ENCODE results near the gene RANBP3L. TPM values are rescaled to one million over a fixed set of nuclear protein-coding genes. Genes with fewer than 3 reads are reported as not detected.

RANBP3L gene
- total RNA-seq, 1 donor from 2014 or later = 7.1 TPM

GRCh38 chr5:36277521-36278176, 24.1 kb downstream of the RANBP3L start:
- ATAC-seq (no peak), DNase-seq (no peak)
- no peaks in the 10 kb centered on the region for H3K27me3 ChIP-seq
- intact Hi-C loops (cut with DNase I) = no loop called here
- no peak overlapping the region for H3K27ac ChIP-seq
- no peak for TF ChIP-seq CTCF (IDR thresholded peaks at IDR 0.05)
- H3K4me1 ChIP-seq = peaks cover 7% of the 10 kb centered on the region
- no peak overlapping the region for H3K4me3 ChIP-seq
- no peaks in the 10 kb centered on the region for H3K9me3 ChIP-seq
- no peaks in the 10 kb centered on the region for H3K36me3 ChIP-seq

GRCh38 chr5:36276864-36277263, 24.8 kb downstream of the RANBP3L start:
- Histone ChIP-seq H3K4me1 (peaks cover 7% of the 10 kb centered on the region), H3K9me3 (no peaks in the 10 kb centered on the region), H3K27ac (no peak overlapping the region), H3K36me3 (no peaks in the 10 kb centered on the region), H3K4me3 (no peak overlapping the region), H3K27me3 (no peaks in the 10 kb centered on the region)
- DNase-seq = no peak
- intact Hi-C loops (cut with DNase I) = no loop called here
- no peak for TF ChIP-seq CTCF (IDR thresholded peaks at IDR 0.05)
- ATAC-seq = peak; percentile 31

- intact Hi-C loops (cut with DNase I) = no loop called here
- Histone ChIP-seq H3K36me3 (no peaks in the 10 kb centered on the region), H3K4me3 (no peak overlapping the region), H3K9me3 (no peaks in the 10 kb centered on the region), H3K27ac (peak overlapping the region; percentile 33), H3K27me3 (no peaks in the 10 kb centered on the region), H3K4me1 (peaks cover 7% of the 10 kb centered on the region)
- DNase-seq (no peak), ATAC-seq (peak; percentile 64)
- TF ChIP-seq CTCF (IDR thresholded peaks at IDR 0.05) = no peak
Observed at GRCh38 chr5:36273809-36274526, 27.7 kb downstream of the RANBP3L start.

- Histone ChIP-seq H3K27me3 (no peaks in the 10 kb centered on the region), H3K4me3 (no peak overlapping the region), H3K4me1 (peaks cover 7% of the 10 kb centered on the region), H3K36me3 (no peaks in the 10 kb centered on the region), H3K9me3 (no peaks in the 10 kb centered on the region), H3K27ac (no peak overlapping the region)
- ATAC-seq = no peak
- intact Hi-C loops (cut with DNase I) = no loop called here
- no peak for DNase-seq
- TF ChIP-seq CTCF (IDR thresholded peaks at IDR 0.05) = no peak
Observed at GRCh38 chr5:36272136-36272690, 29.5 kb downstream of the RANBP3L start.

- intact Hi-C loops (cut with DNase I) = no loop called here
- TF ChIP-seq CTCF (IDR thresholded peaks at IDR 0.05) = no peak
- ATAC-seq (no peak), DNase-seq (no peak)
- Histone ChIP-seq H3K27ac (no peak overlapping the region), H3K36me3 (no peaks in the 10 kb centered on the region), H3K4me3 (no peak overlapping the region), H3K4me1 (peaks cover 7% of the 10 kb centered on the region), H3K27me3 (no peaks in the 10 kb centered on the region), H3K9me3 (no peaks in the 10 kb centered on the region)
Observed at GRCh38 chr5:36270876-36271575, 30.7 kb downstream of the RANBP3L start.
